ENCODE results near the gene PICK1.

- TF ChIP-seq POLR2AphosphoS5 (IDR thresholded peaks at IDR 0.05), result peak; percentile 85
- peak in 2 of 4 experiments; percentile 38 to 47 for TF ChIP-seq CTCF (IDR thresholded peaks at IDR 0.05)
- TF ChIP-seq POLR2A (IDR thresholded peaks at IDR 0.05), result no peak
Observed at GRCh38 chr22:38069372-38070249, 12.4 kb downstream of the PICK1 start.
